Keratinocyte (primary cell): ENCODE data around the gene FAM78A. TPM values are rescaled to one million over a fixed set of nuclear protein-coding genes. Genes with fewer than 3 reads are reported as not detected.

ENCODE experiments used
- DNase-seq: peaks from one replicate; pipeline ENCODE4 v3.0.0-alpha.2; 2011; ENCODE audit warnings: low read depth, missing footprints, low spot score
- FAIRE-seq: peaks from 2 replicates; lab custom pipeline; 2011; peaks lifted over from hg19 to GRCh38; lab: Jason Lieb, UNC
- H2AFZ ChIP-seq: 2 replicates; pipeline ENCODE4 v1.6.0; 2012; ENCODE audit warnings: low read length, control low read depth, inconsistent platforms; ENCODE audit not compliant: control insufficient read depth
- H3K27ac ChIP-seq: 2 replicates; pipeline ENCODE4 v1.5.1; 2011; ENCODE audit warnings: low read length; ENCODE audit not compliant: control insufficient read depth, insufficient read depth
- H3K27me3 ChIP-seq: 3 replicates; pipeline ENCODE4 v1.6.0; 2011; ENCODE audit warnings: low read length; ENCODE audit not compliant: control insufficient read depth, insufficient read depth; ENCODE audit errors: extremely low read depth
- H3K36me3 ChIP-seq, 2 experiments: 2 replicates in 1 of 2; 3 replicates in 1 of 2; pipeline ENCODE4 v1.5.1; 2011; ENCODE audit warnings: low read length in 2 of 2, mild to moderate bottlenecking in 1 of 2; ENCODE audit not compliant: control insufficient read depth in 2 of 2, insufficient read depth in 2 of 2; ENCODE audit errors: extremely low read depth in 1 of 2
- H3K4me1 ChIP-seq: 3 replicates; pipeline ENCODE4 v1.5.1; 2011; ENCODE audit warnings: low read length; ENCODE audit not compliant: control insufficient read depth, insufficient read depth; ENCODE audit errors: extremely low read depth
- H3K4me2 ChIP-seq: 3 replicates; pipeline ENCODE4 v1.6.0; 2011; ENCODE audit warnings: low read depth, low read length; ENCODE audit not compliant: control insufficient read depth, insufficient read depth; ENCODE audit errors: extremely low read depth
- H3K4me3 ChIP-seq, 3 experiments: fragments of 200-600 bp in 1 of 3; sonication (generic) in 1 of 3; 2 replicates in 2 of 3; 3 replicates in 1 of 3; pipeline ENCODE4 v1.5.1; 2011 to 2016; ENCODE audit warnings: low read length in 3 of 3, mild to moderate bottlenecking in 3 of 3, control low read depth in 2 of 3, inconsistent platforms in 1 of 3, low read depth in 1 of 3, mixed read lengths in 1 of 3, mixed run types in 1 of 3, moderate library complexity in 1 of 3; ENCODE audit not compliant: control insufficient read depth in 2 of 3, insufficient read depth in 2 of 3; ENCODE audit errors: extremely low read depth in 1 of 3
- H3K79me2 ChIP-seq: 2 replicates; pipeline ENCODE4 v1.6.0; 2012; ENCODE audit warnings: low read length; ENCODE audit not compliant: control insufficient read depth, insufficient read depth
- H3K9ac ChIP-seq: 3 replicates; pipeline ENCODE4 v1.6.0; 2011; ENCODE audit warnings: low read length; ENCODE audit not compliant: control insufficient read depth, insufficient read depth; ENCODE audit errors: extremely low read depth
- H3K9me1 ChIP-seq: 3 replicates; pipeline ENCODE4 v1.6.0; 2011; ENCODE audit warnings: low read length; ENCODE audit not compliant: control insufficient read depth, insufficient read depth; ENCODE audit errors: extremely low read depth
- H3K9me3 ChIP-seq: 2 replicates; pipeline ENCODE4 v1.5.1; 2012; ENCODE audit warnings: low read depth, low read length; ENCODE audit not compliant: control insufficient read depth
- H4K20me1 ChIP-seq: 3 replicates; pipeline ENCODE4 v1.6.0; 2011; ENCODE audit warnings: low read length; ENCODE audit not compliant: control insufficient read depth, insufficient read depth; ENCODE audit errors: extremely low read depth
- EZH2 ChIP-seq: IDR thresholded peaks from one replicate; pipeline ENCODE4 v1.6.1; 2012; ENCODE audit warnings: inconsistent platforms, mild to moderate bottlenecking, low read length, moderate library complexity
- dilution Hi-C: fragments of 300-500 bp; cut with MboI; formaldehyde crosslinking; loops from one replicate; pipeline ENCODE4 v1.7.0; 2020; ENCODE audit warnings: low sequenced_read_pairs; ENCODE audit not compliant: extremely low pct_ligation_motif_present
- polyA plus RNA-seq, 5 experiments: library from polyadenylated mRNA; depleted of rRNA in 3 of 5; stranded (reverse) in 3 of 5; stranded (forward) in 1 of 5; unstranded in 1 of 5; fragments of >200 nt; gene quantifications; 1 replicate in 1 of 5; 2 replicates in 3 of 5; 3 replicates in 1 of 5; pipeline versions ENCODE4 v1.2.1 to v1.2.3, GENCODE V29; 2011 to 2012; ENCODE audit warnings: missing spikeins in 2 of 5, low read depth in 1 of 5, low replicate concordance in 1 of 5
- TF ChIP-seq, protein P1 (sequence below), 3 experiments: IDR thresholded peaks in 1 of 3; conservative IDR thresholded peaks in 1 of 3; optimal IDR thresholded peaks in 1 of 3; 2 replicates in 2 of 3; 3 replicates in 1 of 3; pipeline versions ENCODE3 to v1.5.1; 2011; ENCODE audit warnings: low read length in 3 of 3, mild to moderate bottlenecking in 3 of 3, moderate library complexity in 2 of 3, control low read depth in 1 of 3, inconsistent platforms in 1 of 3; ENCODE audit not compliant: insufficient read depth in 2 of 3; ENCODE audit errors: extremely low read depth in 1 of 3

The FAM78A gene
- polyA plus RNA-seq, 1 donor (not counting 4 experiments of a cell fraction or from before 2014, with no cell fraction given): 0.25 TPM

- Histone ChIP-seq H3K27me3 (peaks cover 5% of the 10 kb centered on the region), H3K4me3 (no peak overlapping the region), H4K20me1 (no peaks in the 10 kb centered on the region), H3K79me2 (no peaks in the 10 kb centered on the region), H3K4me1 (peaks cover 13% of the 10 kb centered on the region), H3K9me3 (no peaks in the 10 kb centered on the region), H3K36me3 (no peaks in the 10 kb centered on the region), H3K27ac (no peak overlapping the region), H3K9me1 (no peaks in the 10 kb centered on the region), H3K4me2 (no peak overlapping the region), H2AFZ (no peak overlapping the region), H3K9ac (no peak overlapping the region)
- no peak for TF ChIP-seq EZH2
- TF ChIP-seq, protein P1, sequence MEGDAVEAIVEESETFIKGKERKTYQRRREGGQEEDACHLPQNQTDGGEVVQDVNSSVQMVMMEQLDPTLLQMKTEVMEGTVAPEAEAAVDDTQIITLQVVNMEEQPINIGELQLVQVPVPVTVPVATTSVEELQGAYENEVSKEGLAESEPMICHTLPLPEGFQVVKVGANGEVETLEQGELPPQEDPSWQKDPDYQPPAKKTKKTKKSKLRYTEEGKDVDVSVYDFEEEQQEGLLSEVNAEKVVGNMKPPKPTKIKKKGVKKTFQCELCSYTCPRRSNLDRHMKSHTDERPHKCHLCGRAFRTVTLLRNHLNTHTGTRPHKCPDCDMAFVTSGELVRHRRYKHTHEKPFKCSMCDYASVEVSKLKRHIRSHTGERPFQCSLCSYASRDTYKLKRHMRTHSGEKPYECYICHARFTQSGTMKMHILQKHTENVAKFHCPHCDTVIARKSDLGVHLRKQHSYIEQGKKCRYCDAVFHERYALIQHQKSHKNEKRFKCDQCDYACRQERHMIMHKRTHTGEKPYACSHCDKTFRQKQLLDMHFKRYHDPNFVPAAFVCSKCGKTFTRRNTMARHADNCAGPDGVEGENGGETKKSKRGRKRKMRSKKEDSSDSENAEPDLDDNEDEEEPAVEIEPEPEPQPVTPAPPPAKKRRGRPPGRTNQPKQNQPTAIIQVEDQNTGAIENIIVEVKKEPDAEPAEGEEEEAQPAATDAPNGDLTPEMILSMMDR (optimal IDR thresholded peaks at IDR 0.05 in 1 of 3, IDR thresholded peaks at IDR 0.05 in 1 of 3, conservative IDR thresholded peaks at IDR 0.05 in 1 of 3; ENCODE audit: extremely low read depth in 1 of 3, insufficient read depth in 2 of 3, low read length in 3 of 3): no peak
- dilution Hi-C loops: no loop called here
- DNase-seq (no peak), FAIRE-seq (no peak)
Measured at GRCh38 chr9:131270171-131271015, 5.9 kb downstream of the FAM78A start.

DNA sequence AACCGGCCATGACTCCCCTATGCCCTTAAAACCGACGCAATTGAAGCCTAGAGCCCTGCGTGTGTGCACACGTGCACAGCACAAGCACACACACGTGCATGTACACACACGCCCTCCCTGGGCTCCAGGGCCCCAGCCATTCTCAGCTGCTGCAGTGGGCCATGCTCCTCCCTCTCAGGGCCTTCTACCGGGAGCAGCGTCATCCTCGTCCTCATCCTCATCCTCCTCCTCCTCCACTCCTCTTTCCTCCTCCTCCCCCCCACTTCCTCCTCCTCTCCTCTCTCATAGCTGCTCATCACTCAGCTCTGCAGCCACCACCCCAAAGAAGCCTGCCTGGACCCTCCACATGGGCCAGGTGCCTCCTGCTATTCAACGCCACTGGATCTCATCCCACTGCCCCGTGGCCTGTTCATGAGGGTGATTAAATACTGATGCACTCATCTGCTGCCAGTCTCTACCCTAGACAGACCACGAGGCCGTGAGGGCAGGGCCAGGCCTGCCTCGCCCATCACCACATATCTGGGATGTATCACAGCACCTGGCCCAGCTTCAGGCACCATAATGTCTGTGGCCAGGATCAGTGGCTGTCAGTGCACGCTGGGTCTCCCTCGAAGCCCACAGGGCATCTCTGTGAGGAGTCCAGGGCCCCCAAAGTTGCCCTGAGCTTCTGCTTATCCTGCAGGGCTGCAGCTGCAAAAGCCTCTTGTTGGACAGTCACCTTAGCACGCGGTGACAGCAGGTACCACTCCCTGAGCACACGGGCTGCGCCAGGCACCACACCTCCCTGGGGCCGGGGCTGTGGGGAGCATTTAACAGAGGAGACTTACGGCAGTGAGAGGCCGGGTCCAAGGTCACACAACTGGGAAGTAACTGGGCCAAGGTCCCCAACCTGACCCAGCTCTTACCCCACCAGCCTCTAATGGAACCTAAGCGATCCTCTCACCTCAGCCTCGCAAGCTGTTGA lies 9.8 kb downstream of the FAM78A start:
- Histone ChIP-seq H3K9me1 (no peaks in the 10 kb centered on the region), H3K9ac (peak overlapping the region; percentile 31), H3K27ac (peak overlapping the region; percentile 18), H4K20me1 (no peaks in the 10 kb centered on the region), H3K36me3 (no peaks in the 10 kb centered on the region), H3K4me1 (peaks cover 13% of the 10 kb centered on the region), H3K4me2 (peak overlapping the region; percentile 1), H3K9me3 (no peaks in the 10 kb centered on the region), H3K4me3 (no peak overlapping the region), H3K27me3 (no peaks in the 10 kb centered on the region), H2AFZ (peak overlapping the region; percentile 39), H3K79me2 (no peaks in the 10 kb centered on the region)
- FAIRE-seq (no peak), DNase-seq (peak; percentile 38)
- no peak for TF ChIP-seq EZH2
- TF ChIP-seq, protein P1 (optimal IDR thresholded peaks at IDR 0.05 in 1 of 3, IDR thresholded peaks at IDR 0.05 in 1 of 3, conservative IDR thresholded peaks at IDR 0.05 in 1 of 3; ENCODE audit: extremely low read depth in 1 of 3, insufficient read depth in 2 of 3, low read length in 3 of 3): no peak
- dilution Hi-C loops: no loop called here
